SK-N-MC (cell line): ENCODE data around the gene CMTR1.

ENCODE experiments used
- EZH2 ChIP-seq: fragments of 200-600 bp; sonication (generic); IDR thresholded peaks from one replicate; pipeline ENCODE4 v1.6.1; 2017; ENCODE audit warnings: antibody characterized with exemption
- POLR2AphosphoS5 ChIP-seq: IDR thresholded peaks from 2 replicates; pipeline ENCODE4 v1.6.1; 2012; ENCODE audit warnings: mild to moderate bottlenecking, low read depth, low read length, borderline replicate concordance

DNA sequence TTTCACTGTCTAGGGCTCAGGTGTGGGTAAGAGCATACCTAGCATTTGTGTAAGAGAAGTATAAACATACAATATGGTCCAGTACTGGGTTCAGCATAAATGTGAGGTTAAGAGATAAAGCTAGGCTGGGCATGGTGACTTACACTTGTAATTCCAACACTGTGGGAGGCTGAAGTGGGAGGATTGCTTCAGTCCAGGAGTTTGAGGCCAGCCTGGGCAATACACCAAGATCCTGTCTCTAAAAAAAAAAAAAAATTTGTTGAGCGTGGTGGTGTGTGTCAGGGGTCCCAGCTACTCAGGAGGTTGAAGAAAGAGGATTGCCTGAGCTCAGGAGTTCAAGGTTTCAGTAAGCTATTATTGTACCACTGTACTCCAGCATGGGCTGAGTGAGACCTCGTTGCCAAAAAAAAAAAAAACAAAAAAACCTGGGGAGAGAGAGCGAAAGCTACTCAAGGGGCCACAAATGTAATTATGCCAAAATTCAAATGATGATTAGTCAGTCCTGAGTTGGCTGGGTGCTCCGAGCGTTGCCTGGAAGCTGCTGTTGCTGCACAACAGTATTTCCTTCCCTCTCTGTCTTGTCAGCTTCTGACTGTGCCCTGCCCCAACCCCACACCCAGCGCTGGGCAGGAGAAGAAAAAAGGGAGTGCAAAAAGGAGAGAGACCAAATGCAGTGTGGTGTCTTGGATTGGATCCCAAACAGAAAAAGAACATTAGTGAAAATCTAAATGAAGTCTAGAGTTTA is 24.0 kb downstream of the CMTR1 start:
- TF ChIP-seq EZH2, result no peak
- no peak for TF ChIP-seq POLR2AphosphoS5
